SH-SY5Y (cell line): ENCODE results near the gene RBFOX1.

Experiments used
- GATA2 ChIP-seq: IDR thresholded peaks from 2 replicates; pipeline ENCODE4 v1.6.1; 2011; ENCODE audit warnings: mild to moderate bottlenecking, low read depth, low read length
- GATA3 ChIP-seq: IDR thresholded peaks from 2 replicates; pipeline ENCODE4 v1.6.1; 2011; ENCODE audit warnings: low read depth, mild to moderate bottlenecking, low read length, moderate library complexity

GRCh38 chr16:7304279-7304678, 28.4 kb upstream of the RBFOX1 start:
- TF ChIP-seq GATA2 (no peak), GATA3 (no peak)
